ENCODE measurements around the gene TULP4. TPM values are rescaled to one million over a fixed set of nuclear protein-coding genes. Genes with fewer than 3 reads are reported as not detected.
A peak's percentile ranks its signal among the peaks of the same experiment; 100 is the strongest.

The TULP4 gene
- total RNA-seq, 1 donor from 2014 or later: 252 TPM

DNA sequence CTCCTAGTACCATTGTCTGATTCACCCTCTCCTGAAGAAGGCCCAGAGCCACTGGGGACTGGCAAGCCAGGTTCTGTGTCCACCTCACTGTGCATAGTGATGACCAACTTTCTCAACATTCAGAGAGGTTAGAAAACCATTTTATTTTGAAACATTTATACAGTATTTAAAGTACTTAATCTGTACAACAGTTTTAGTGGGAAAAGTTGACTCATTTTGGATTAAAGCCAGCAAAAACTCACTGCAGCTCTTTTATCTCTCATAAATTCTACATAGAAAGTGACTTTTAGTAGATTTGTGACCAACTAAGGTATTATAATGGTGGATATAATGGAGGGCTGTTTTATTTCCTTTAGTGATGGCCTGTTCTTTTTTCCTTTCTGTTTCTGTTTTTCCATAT, 9.7 kb downstream of the TULP4 start:
- Mint-ChIP-seq H3K27me3 (ENCODE audit: insufficient read depth, low read depth) (no peaks in the 10 kb centered on the region), H3K9me3 (peaks cover 16% of the 10 kb centered on the region), H3K4me3 (no peak overlapping the region), H3K27ac (no peak overlapping the region), H3K4me1 (no peaks in the 10 kb centered on the region), H3K36me3 (peaks cover 40% of the 10 kb centered on the region)
- no peak overlapping the region for H3K4me3 ChIP-seq
- no peaks in the 10 kb centered on the region for H4K20me1 ChIP-seq (ENCODE audit: low read depth)
- peaks cover 88% of the 10 kb centered on the region for H3K79me2 ChIP-seq (ENCODE audit: low read depth)
- no peak overlapping the region for H2AFZ ChIP-seq (replicated peaks)
- H3K4me2 ChIP-seq: no peak overlapping the region
- H3K36me3 ChIP-seq: no peaks in the 10 kb centered on the region
- no peaks in the 10 kb centered on the region for H3F3A ChIP-seq (ENCODE audit: low read depth)
- no peak overlapping the region for H3K27ac ChIP-seq
- no peaks in the 10 kb centered on the region for H3K9me3 ChIP-seq (ENCODE audit: low read depth)
- no peaks in the 10 kb centered on the region for H3K27me3 ChIP-seq
- DNase-seq (ENCODE audit: low spot score): no peak
- H3K4me1 ChIP-seq: peaks cover 9% of the 10 kb centered on the region
- no peak for TF ChIP-seq EZH2 (IDR thresholded peaks at IDR 0.05)
- no peak for TF ChIP-seq EZH2phosphoT487 (IDR thresholded peaks at IDR 0.05)
- TF ChIP-seq, protein P1, sequence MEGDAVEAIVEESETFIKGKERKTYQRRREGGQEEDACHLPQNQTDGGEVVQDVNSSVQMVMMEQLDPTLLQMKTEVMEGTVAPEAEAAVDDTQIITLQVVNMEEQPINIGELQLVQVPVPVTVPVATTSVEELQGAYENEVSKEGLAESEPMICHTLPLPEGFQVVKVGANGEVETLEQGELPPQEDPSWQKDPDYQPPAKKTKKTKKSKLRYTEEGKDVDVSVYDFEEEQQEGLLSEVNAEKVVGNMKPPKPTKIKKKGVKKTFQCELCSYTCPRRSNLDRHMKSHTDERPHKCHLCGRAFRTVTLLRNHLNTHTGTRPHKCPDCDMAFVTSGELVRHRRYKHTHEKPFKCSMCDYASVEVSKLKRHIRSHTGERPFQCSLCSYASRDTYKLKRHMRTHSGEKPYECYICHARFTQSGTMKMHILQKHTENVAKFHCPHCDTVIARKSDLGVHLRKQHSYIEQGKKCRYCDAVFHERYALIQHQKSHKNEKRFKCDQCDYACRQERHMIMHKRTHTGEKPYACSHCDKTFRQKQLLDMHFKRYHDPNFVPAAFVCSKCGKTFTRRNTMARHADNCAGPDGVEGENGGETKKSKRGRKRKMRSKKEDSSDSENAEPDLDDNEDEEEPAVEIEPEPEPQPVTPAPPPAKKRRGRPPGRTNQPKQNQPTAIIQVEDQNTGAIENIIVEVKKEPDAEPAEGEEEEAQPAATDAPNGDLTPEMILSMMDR (IDR thresholded peaks at IDR 0.05): no peak
- no peak overlapping the region for H3K9ac ChIP-seq

GRCh38 chr6:158322400-158322723, 10.1 kb downstream of the TULP4 start:
- peaks cover 39% of the 10 kb centered on the region for H3K36me3 Mint-ChIP-seq
- Histone ChIP-seq H3K4me1 (peaks cover 13% of the 10 kb centered on the region), H3K9me3 (ENCODE audit: low read depth) (no peaks in the 10 kb centered on the region), H3F3A (ENCODE audit: low read depth) (no peaks in the 10 kb centered on the region), H3K4me2 (no peak overlapping the region), H3K4me3 (no peak overlapping the region), H3K79me2 (ENCODE audit: low read depth) (peaks cover 90% of the 10 kb centered on the region), H3K27ac (peak overlapping the region; percentile 26), H3K36me3 (no peaks in the 10 kb centered on the region), H3K9ac (no peak overlapping the region), H4K20me1 (ENCODE audit: low read depth) (no peaks in the 10 kb centered on the region), H3K27me3 (no peaks in the 10 kb centered on the region), H2AFZ (replicated peaks) (no peak overlapping the region)
- no peak overlapping the region for H3K27ac Mint-ChIP-seq
- TF ChIP-seq EZH2 (IDR thresholded peaks at IDR 0.05): no peak
- TF ChIP-seq EZH2phosphoT487 (IDR thresholded peaks at IDR 0.05): no peak
- TF ChIP-seq, protein P1 (IDR thresholded peaks at IDR 0.05): no peak
- no peaks in the 10 kb centered on the region for H3K27me3 Mint-ChIP-seq (ENCODE audit: insufficient read depth, low read depth)
- H3K4me1 Mint-ChIP-seq: no peaks in the 10 kb centered on the region
- H3K9me3 Mint-ChIP-seq: peaks cover 13% of the 10 kb centered on the region
- DNase-seq (ENCODE audit: low spot score): no peak
- no peak overlapping the region for H3K4me3 Mint-ChIP-seq

DNA sequence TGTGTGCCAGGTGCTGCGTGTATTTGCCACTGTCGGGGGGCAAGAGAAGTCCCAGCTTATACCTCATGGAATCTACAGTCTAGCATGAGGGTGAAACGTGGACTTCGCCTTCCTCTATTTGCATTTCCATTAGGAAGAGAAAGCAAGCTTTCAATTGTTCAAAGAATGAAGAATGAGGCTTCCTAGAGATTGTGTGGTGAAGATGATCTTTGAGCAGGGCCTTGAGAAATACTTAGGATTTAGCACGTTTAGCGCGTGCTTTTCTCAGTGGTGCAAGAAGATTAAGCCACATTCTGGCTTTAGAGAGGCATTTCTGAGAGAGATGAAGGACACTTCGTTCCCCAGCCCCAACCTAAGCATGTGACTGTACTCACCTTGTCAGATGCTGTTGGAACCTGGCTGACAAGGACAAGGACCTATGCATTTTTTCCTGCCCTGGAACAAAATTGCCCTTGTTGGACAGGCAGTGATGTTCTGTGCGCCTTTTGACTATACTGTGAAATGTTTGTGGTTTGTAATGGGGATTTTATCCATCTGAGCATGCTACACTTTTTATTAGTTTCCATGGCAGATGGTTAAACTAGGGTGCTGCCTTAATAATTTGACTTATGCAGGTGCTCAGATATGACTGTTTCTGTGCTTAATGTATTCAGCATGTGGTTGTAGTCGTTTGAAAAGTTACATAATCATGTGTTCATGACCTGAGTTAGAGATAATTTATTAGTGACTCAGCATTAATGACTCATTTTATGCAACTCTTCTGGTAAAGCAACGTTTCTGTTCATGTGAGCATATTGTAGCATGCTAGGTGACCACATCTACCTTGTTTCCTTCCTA, 10.7 kb downstream of the TULP4 start:
- peak overlapping the region; percentile 26 for H3K27ac ChIP-seq
- H3K27ac Mint-ChIP-seq: peak overlapping the region; percentile 44

More for the DNA sequence above, 10.7 kb downstream of the TULP4 start:
- DNase-seq (ENCODE audit: low spot score): no peak
- peaks cover 95% of the 10 kb centered on the region for H3K79me2 ChIP-seq (ENCODE audit: low read depth)
- Mint-ChIP-seq H3K4me3 (no peak overlapping the region), H3K4me1 (no peaks in the 10 kb centered on the region), H3K27me3 (ENCODE audit: insufficient read depth, low read depth) (no peaks in the 10 kb centered on the region), H3K36me3 (peaks cover 42% of the 10 kb centered on the region), H3K9me3 (peaks cover 11% of the 10 kb centered on the region)
- H3K4me2 ChIP-seq: no peak overlapping the region
- no peaks in the 10 kb centered on the region for H3K27me3 ChIP-seq
- no peaks in the 10 kb centered on the region for H3F3A ChIP-seq (ENCODE audit: low read depth)
- no peaks in the 10 kb centered on the region for H3K36me3 ChIP-seq
- no peak overlapping the region for H2AFZ ChIP-seq (replicated peaks)
- TF ChIP-seq, protein P1 (IDR thresholded peaks at IDR 0.05): no peak
- TF ChIP-seq EZH2phosphoT487 (IDR thresholded peaks at IDR 0.05): no peak
- no peak for TF ChIP-seq EZH2 (IDR thresholded peaks at IDR 0.05)
- H3K4me3 ChIP-seq: no peak overlapping the region
- no peaks in the 10 kb centered on the region for H4K20me1 ChIP-seq (ENCODE audit: low read depth)
- peaks cover 16% of the 10 kb centered on the region for H3K4me1 ChIP-seq
- H3K9ac ChIP-seq: no peak overlapping the region
- no peaks in the 10 kb centered on the region for H3K9me3 ChIP-seq (ENCODE audit: low read depth)

Measured in neural progenitor cell (in vitro differentiated cells).